CMK (cell line): ENCODE data around the gene TBC1D28.
"Not testable (repeated sequence)": the region's sequence is repeated elsewhere in the genome, so short reads cannot be mapped to it uniquely, and the experiment has no call there.

Experiments
- DNase-seq: peaks from one replicate; pipeline ENCODE4 v3.0.0-alpha.2; 2010; ENCODE audit warnings: low read depth

The TBC1D28 gene

DNA sequence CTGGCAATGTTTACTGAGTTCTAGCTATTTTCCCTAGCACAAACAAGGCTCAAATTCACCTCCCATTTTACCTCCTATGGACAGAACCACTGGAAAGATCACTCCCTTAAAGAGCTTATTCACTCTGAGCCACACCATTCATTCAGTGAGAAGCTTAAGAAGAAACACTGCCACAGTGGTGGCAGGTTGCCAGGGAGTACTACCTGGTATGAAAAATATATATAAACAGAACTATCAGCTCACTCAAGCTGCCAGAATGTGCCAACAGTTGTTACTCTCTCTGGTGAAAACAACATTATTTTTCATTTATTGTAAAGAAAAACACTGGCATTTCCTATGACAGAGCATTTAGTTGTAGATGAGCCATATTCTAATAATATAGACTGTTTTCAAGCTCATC, 31.2 kb downstream of the TBC1D28 start:
- not testable (repeated sequence) for DNase-seq

GRCh38 chr17:18593138-18593537, 51.1 kb downstream of the TBC1D28 start:
- DNase-seq: not testable (repeated sequence)
